ENCODE measurements around the gene SLC13A3.

- TF ChIP-seq EP300 (IDR thresholded peaks at IDR 0.05) (no peak), POLR2A (IDR thresholded peaks at IDR 0.05) (no peak), CTCF (IDR thresholded peaks at IDR 0.05) (no peak)
These were observed 120.6 kb downstream of the SLC13A3 start for GRCh38 chr20:46530640-46531039.

Measured in ovary (tissue), 3 donors.